GM12801 (cell line): ENCODE data around the gene NR2C2AP.

Experiments used
- CTCF ChIP-seq: IDR thresholded peaks from one replicate; pipeline ENCODE4 v1.5.1; 2011; ENCODE audit warnings: control low read depth; ENCODE audit not compliant: insufficient read length; ENCODE audit errors: extremely low read depth

The NR2C2AP gene

GRCh38 chr19:19152668-19153384 is 50.4 kb downstream of the NR2C2AP start:
- TF ChIP-seq CTCF, result no peak

- no peak for TF ChIP-seq CTCF
These were observed 51.8 kb downstream of the NR2C2AP start for GRCh38 chr19:19151418-19151817.
